DMS53 (cell line): ENCODE results near the gene PPFIBP2.

Source experiments
- DNase-seq: peaks from one replicate; lab custom pipeline; 2025; lab: John Stamatoyannopoulos, UW

PPFIBP2 gene

DNA sequence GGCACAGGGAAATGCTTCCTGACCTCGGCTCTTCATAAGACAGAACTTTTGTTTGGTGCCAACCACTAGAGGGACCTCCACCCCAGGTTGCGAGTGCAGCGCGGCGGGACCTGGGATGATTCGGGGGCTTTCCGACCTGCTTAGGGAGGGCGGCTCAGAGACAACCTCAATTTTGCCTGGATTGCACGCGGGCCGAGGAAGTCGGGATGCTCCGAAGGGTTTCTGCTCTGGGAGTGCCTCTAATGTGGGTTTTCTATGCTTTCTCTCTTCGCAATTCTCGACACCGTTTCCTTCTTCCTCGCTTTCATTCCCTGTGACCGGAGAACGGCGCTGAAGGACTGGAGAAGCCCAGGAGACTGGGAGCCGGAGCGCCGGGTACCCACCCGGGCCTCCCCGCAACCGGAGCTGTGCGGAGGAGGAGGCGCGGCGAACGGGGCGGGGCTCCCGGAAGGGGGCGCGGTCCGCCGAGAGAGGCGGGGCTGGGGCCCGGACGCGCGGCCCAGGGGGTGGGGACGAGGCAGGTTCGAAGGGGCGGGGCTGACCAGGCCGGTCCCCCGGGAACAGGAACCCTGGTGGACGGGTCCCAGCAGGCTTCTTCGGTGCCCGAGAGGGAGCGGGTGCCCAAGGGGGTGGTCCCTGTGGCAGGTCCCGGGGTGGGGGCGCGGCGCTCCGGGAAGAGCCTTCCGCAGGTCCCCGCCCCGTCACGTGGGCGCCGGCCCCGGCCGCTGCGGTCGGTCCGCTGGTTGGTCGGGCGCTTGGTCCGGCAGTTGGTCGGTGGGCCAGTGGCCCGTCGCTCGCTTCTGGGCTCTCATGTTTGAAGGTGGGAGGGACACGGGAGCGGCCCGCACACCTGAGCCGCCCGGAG, at the start of gene PPFIBP2:
Gene PPFIBP2 (plus strand): TSS at position 766 of the 865 bp plus-strand sequence. CDS start 35,477 bp downstream, outside the sequence.
- peak; percentile 89 for DNase-seq

DNA sequence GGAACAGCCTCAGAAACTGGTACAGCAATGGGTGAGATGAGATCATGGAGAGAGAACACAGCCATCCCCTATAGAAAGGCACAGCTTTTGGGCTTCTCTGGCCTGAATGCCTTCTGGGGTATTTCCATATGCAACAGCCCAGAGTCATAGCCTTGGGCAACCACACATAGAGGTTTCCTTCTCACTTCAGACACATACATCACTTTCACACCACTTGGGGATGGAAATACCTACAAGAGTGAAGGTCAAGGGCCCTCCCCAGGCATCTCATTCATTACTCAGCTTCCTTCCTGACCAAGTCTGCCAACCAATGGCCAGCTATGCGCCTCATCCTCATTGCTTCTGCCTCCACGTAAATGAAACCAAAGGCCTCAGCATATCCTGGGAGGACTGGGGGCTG, 46.1 kb upstream of the PPFIBP2 start:
- DNase-seq, result no peak

DNA sequence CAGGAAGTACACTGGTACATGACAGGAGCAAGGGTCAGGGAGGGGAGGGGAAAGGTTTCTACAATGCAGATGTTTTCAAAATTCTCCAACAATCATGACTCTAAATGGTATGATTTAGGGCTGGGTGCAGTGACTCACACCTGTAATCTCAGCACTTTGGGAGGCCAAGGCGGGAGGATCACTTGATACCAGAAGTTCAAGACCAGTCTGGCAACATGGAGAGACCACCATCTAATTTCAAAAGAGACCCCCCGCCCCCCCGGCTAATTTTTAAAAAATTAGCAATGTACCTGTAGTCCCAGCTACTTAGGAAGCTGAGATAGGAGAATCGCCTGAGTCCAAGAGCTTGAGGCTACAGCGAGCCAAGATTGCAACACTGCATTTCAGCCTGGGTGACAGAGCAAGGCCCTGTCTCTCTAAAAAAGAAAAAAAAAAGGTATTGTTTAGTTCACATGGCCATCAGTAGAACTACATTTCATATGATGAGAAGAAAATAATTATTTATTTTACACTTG, 44.4 kb upstream of the PPFIBP2 start:
- no peak for DNase-seq

DNA sequence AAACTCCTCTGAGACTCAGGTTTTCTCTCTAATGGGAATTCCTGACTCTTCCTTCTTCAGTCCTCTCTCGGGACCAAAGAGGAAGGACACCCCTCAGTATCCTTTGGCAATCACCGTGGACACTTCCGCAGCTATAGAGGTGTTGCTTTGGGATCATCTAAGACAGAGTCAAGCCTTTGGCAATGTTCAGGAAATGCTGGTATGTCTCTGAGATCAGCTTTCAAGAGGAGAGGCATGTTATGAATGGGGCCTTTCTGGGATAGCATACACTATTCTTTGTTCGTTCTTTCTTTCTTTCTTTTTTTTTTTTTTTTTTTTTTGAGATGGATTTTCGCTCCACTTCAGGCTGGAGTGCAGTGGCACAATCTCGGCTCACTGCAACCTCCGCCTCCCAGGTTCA, 42.7 kb upstream of the PPFIBP2 start:
- DNase-seq, result no peak

DNA sequence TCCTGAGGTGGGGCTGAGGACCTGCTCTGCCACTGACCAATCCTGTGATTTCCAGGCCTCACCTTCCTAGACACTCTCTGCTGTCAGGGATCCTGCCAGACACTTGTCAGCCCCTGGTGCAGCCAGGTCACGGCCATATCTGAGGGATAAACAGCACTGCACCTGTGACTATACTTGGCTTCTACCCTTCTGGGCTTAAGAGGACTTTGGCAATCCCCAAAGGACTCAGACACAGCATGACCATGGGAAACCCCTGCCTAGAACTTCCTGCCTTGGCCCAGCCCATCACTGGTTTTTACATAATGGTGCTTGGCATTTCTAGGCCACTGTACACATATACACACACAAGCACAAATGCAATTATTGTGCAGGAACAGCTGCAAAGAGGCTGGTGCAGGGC, 40.1 kb upstream of the PPFIBP2 start:
- DNase-seq, result no peak

DNA sequence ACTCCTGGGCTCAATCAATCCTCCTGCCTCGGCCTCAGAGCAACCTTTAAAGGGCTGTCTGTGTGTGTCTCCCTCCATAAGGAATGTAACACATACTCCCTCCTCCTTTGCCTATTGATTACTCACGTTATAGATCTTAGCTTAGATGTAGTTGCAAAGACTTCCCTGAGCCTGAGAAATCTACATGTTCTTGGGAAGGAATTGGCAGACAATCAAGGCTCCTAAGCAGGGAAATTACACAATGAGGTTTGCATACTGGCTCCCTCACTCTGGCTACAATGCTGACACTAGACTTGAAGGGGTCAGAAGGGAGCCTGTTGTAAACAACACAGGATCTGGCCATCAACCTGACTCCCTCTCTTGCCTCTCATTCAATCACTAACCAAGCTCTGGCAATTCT, 33.7 kb upstream of the PPFIBP2 start:
- no peak for DNase-seq

DNA sequence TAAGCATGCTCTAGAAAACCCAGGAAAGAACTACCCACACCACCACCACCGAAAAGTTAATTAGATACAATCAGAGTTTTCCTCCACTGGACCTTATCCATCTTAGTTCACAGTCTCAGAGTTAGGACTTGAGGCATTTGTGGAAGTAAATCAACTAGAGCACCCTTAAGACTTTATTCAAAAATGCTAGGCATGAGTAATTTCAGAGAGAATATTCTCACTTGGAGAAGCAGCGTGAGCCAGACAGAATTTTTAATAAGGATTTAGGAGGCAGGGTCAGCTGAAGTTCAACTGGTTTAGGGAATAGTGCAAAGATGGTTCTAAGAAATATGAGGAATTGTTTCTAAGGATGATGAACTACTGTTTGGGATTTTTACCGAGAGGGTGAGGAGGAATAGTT, 29.7 kb upstream of the PPFIBP2 start:
- DNase-seq, result no peak

DNA sequence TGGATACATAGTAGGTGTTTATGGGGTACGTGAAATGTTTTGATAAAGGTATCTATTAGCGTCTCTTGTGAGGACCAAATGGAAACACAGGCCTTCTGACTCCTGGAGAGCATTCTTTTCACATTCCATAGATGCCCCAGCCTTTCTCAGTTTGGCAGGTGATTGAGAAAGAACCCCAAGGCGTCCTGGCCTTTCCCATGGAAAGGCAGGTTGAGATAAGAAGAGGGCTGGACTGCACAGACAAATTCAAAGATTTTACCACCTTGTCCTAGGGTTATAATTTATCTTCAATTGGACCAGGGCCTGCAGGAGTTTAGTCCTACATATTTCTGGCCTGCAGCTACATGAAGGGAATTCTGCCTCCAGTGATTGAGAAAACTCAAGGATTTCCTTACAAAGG, 29.2 kb upstream of the PPFIBP2 start:
- DNase-seq, result no peak

DNA sequence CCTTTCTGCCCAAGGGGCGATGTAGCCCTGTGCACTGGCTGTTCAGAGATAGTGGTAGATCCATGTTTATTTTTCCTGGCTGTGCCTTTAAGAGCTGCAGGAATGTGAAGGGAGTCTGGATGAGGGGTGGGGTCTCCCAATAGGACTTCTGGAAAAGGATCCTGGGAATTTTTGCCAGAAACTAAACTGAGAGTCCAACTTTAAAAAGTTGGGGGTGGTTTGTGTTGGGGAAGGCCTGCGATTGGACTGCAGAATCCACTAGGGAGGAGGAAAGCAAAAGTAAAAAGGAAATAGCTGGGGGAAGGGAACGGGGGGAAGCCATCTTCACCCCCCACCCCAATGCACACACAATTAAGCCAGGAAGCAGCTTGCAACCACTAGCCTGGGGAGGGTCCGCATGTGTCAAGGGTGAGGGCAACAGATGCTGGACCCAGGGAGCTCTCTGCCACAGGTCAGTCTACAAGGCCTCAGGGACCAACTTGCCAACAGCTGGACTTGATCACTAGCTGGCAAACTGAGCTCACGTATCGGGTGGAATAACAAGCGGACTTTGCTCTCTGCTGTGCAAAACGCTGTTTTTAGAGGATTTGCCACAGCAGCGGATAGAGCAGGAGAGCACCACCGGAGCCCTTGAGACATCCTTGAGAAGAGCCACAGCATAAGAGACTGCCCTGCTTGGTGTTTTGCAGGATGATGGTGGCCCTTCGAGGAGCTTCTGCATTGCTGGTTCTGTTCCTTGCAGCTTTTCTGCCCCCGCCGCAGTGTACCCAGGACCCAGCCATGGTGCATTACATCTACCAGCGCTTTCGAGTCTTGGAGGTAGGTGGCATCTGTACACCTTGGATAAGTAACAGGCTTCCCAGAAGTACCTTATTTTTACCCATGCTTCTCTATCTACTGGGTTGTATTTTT, 28.4 kb upstream of the PPFIBP2 start, which contains the start of gene OLFML1:
Gene OLFML1 (plus strand): TSS at position 321 of the 912 bp plus-strand sequence. CDS start 370 bp downstream, at position 691.
- DNase-seq, result no peak

DNA sequence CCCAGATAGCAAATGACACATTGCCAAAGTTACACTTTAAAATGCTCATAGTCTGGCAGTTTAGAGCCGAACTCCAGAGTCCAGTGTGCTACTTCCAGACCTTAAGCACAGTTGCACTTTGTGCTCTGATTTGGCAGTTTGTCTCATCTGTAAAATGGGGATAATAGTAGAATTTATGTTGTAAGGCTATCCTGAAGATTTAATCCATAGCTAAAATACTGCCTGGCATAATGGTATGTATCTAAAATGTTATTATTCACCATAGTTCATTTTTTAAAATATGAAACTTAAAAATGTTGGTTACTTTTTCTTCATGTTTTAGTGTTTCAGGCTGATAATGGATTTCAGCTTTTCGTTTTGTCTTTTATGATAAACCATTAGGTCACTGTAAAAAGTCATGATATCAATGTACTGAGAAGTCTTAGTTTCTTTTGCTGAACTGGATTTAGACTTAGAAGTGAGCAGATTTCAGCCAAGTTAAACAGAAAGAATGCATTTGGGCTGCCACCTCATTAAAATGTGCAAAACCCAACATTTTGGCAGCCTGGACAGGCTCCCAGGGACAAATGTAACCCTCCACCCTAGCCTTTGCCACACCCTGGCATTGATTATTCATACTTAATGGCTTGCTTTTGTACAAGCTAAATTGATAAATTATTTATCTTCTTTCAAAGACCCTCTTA, 27.6 kb upstream of the PPFIBP2 start:
- DNase-seq, result no peak

DNA sequence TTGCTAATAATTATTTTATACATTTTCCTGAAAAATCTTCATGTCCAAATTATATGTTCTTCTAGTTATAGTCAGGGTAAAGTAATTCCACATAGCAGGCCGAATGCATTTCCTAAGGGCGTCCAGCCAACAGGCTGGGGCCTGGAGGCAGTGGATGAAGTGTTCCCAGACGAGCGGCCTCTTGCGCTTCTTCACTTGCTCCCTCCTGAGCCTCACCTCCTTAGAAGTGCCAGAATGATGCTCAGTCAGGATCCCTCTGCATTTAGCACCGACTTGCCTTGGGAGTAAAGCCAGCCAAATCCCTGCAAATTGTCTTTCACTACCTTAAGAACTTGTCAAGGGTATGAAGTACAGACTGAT, 27.0 kb upstream of the PPFIBP2 start:
- DNase-seq, result no peak

DNA sequence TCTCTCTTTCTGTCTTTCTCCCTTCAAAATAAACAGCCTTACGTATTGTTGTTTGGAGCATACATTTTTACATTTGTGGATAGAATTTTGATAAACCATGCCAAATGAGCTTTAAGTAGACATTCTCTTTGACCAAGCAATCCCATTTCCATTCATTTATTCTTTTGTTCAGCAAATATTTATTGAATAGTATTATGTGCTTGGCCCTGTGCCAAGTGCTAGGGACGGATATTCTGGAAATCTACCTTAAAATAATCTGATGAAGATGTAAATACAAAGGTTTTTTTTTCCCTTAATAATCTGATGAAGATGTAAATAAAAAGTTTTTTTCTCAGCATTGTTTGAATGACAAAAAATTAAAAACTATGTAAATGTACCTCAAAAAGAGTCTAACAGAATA, 26.4 kb upstream of the PPFIBP2 start:
- no peak for DNase-seq

DNA sequence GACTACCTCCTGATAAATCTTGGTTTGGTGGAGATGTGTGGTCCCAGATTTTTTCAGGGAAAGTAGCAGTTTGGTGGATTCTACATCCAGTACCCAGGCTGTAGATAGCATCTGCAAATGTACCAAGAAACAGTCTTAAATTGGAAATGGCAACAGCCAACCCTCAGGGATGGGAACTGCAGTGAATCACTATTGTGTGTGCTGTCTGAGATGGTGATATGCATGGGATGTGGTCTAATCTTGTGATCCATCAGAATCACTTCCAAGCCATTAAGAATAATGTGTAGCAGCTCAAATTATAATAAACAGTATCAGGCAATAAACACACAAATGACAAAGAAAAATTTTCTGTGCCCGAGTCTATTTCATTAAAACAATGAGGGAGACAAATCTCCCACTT, 25.1 kb upstream of the PPFIBP2 start:
- no peak for DNase-seq

DNA sequence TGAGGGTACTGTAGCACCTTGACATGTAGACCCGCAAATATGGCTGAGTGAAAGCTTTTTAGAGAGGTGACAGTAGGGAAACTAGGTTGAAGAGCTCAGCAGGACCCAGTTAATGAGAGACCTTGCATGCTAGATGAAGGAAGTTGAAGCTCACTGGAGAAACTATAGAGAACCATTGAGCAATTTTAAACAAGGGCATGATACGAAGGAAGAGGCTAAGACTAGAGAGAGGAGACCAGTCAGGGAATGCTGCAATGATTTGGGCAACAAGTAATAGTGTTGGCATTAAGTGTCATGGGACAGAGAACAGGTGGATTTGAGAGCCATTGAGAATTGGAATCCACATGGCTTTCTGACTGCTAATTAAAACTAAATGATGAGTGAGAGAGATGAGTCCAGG, 24.4 kb upstream of the PPFIBP2 start:
- DNase-seq, result no peak

DNA sequence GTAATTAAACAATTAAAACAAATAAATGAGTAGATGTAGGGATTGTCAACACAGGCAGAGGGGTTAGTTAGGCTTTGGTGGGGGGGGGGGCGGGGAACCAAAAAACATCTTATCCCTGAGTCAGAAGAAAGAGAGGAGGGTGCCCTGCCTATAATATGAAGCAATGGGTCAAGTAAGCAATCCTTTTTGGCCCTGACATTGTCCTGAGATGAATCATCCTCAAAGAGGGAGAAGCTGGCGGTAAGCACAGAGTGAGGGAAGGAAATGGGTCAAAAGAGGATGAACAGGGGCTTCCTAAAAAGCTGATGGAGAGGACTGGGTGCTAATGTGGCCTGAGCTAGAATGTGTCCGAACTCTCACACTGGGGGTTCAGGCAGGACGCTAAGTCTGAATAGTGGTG, 23.7 kb upstream of the PPFIBP2 start:
- DNase-seq, result no peak

DNA sequence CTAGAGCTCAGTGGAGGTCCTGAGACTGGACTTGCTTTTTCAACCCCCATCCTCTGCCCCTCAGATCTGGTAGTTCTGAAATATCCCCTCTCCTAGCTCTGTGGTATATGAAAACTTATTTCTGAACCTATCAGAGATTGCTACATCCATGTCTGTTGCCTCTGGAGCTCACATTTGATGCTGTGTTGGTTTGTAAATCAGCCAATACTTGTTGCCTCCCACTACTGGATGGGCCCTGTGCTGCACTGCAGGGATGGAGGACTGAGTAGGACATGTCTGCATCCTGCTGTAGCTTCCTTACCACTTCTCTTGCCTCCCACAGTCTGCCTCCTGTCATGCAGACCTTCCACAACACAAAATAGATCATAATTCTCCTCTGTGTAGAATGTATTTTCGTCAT, 23.3 kb upstream of the PPFIBP2 start:
- no peak for DNase-seq

DNA sequence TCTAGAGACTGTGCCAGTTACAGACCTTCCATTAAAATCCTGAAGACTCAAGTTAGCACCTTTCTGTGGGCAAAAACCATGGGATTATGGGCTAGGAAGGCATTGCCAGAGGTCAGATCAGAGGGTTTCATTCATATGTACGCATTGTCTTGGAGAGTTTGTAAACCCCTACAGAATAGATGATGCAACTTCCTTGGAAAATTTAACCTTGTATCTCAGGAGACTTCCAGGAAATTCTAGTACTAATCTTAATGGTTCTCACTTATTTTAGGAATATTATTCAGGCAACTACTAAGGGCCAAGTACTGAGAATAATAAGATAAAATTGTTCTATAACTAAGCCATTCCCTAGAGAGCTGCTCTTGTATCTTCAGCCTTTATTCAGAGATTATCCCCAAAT, 21.5 kb upstream of the PPFIBP2 start:
- no peak for DNase-seq

DNA sequence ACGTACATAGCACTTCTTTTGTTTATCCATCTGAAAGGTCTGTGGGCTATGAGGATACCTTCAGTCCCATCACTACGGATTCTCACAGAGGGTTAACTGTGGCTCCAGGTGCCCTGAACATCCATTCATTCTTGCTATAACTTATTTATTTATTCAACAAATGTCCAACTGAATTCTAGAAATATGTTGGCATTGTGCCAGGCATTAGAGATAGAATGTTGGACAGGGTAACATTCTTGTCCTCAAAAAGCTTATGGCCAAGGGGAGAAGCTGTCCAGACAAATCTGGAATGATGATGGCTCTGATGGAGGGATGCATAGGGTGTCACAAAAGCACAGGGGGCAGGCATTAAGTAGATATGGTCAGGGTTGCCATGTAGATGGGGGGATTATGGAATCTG, 20.1 kb upstream of the PPFIBP2 start:
- DNase-seq, result no peak

DNA sequence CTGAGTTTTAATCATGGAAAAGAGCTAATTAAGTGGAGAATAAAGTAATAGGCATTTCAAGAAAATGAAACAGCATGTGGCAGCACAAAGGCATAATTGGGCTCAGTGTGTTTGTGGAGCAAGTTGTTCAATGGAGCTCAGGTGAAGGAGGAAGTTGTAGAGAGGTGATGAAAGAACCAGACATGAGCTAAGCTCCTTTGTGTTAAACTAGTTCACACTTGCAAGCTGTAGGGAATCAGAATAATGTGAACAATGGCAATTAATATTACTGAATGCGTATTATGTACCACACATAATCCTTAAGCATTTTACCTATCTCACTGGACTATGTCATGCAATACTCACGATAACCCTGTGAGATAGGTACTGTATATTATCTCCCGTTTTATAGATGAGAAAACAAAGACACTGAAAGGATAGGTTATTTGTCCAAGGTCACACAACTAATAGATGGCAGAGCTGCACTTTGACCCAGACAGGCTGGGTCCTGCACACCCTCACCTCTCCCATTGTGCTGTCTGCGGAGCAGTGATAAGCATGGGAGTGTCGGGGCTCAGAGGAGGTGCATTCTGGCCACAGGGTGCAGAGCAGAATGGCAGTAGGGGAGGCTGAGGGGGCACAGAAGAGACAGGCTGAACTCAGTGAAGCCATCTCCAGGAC, 19.6 kb upstream of the PPFIBP2 start:
- DNase-seq, result no peak

DNA sequence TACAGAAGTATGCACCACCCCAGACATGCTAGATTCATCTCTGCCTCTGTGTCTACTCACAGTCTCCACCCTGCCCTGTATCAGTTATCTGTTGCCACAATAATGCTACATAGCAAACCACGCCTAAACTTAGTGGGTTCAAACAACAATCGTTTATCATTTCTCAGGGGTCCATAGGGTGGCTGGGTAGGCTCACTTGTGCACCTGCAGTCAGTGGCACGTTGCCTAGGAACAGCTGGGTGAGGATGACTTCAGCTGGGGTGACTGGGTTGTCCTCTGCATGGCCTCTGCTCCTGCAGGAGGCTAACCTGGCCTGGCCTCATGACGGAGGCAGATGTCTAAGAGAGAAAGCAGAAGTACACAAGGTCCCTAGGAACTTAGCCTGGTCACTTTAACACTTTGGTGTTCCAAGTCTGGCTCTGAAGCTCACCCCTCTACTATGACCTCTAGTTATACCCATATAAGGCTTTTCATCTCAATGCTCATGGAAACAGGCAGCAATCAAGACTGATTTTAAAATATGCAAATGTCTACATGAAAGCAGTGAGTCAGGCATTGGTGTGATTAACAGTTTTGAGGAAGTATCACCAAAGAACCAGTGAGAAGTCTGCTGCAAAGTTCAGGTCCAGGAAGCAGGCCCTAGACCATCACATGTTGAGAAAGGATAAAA, 17.8 kb upstream of the PPFIBP2 start:
- no peak for DNase-seq

DNA sequence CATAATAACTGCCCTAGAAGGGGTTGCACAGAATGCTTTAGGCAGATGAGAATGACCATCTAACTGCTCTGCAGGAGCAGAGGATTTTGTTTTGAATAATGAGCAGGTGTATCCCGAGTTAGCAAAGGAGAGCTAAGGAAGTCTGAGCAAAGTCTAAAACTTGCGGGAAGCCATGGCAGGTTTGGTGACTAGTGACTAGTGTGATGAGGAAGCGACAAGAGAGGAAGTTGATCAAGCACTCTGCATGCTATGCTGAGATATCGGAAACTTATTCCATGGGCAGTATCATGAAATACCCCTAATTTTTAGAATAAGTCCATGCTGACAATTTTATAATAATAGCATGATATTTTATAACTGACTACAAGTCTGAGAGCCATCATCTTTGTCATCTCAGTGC, 15.6 kb upstream of the PPFIBP2 start:
- no peak for DNase-seq
